Suprapubic skin (tissue), 4 donors: ENCODE data around the gene ENDOU. TPM values are rescaled to one million over a fixed set of nuclear protein-coding genes. Genes with fewer than 3 reads are reported as not detected.
A peak's percentile ranks its signal among the peaks of the same experiment; 100 is the strongest.

Source experiments
- DNase-seq, 2 donors: peaks; one replicate each; pipeline ENCODE4 v3.0.0-alpha.2; 2019; ENCODE audit warnings: low spot score in 2 of 2
- H3K27ac ChIP-seq: fragments of 200-600 bp; sonication (generic); one replicate; pipeline ENCODE4 v1.5.1; 2019
- H3K27me3 ChIP-seq: fragments of 200-600 bp; sonication (generic); one replicate; pipeline ENCODE4 v1.5.1; 2019
- H3K36me3 ChIP-seq: fragments of 200-600 bp; sonication (generic); one replicate; pipeline ENCODE4 v1.5.1; 2019
- H3K4me1 ChIP-seq: fragments of 200-600 bp; sonication (generic); one replicate; pipeline ENCODE4 v1.5.1; 2019
- H3K4me3 ChIP-seq: fragments of 200-600 bp; sonication (generic); one replicate; pipeline ENCODE4 v1.5.1; 2019; ENCODE audit warnings: mild to moderate bottlenecking
- H3K9me3 ChIP-seq: fragments of 200-600 bp; sonication (generic); one replicate; pipeline ENCODE4 v1.5.1; 2019
- EP300 ChIP-seq: sonication (generic); formaldehyde crosslinking; IDR thresholded peaks from one replicate; pipeline ENCODE4 v1.6.1; 2017; ENCODE audit warnings: antibody characterized with exemption
- POLR2A ChIP-seq, 2 donors: fragments of 450-650 bp; IDR thresholded peaks; one replicate each; pipeline ENCODE4 v1.6.1; 2017; ENCODE audit warnings: antibody characterized with exemption in 2 of 2, mild to moderate bottlenecking in 2 of 2, moderate library complexity in 2 of 2
- POLR2AphosphoS5 ChIP-seq, 3 donors: sonication (generic); formaldehyde crosslinking; IDR thresholded peaks; one replicate each; pipeline ENCODE4 v1.6.1; 2017; ENCODE audit warnings: antibody characterized with exemption in 3 of 3
- WGBS: methylation state at CpG from one replicate; pipeline ENCODE4 v1.1.5; 2018; 5-methylcytosine and 5-hydroxymethylcytosine counted together
- total RNA-seq, 4 donors: library from RNA; depleted of rRNA; stranded (reverse); fragments of >200 nt; gene quantifications; one replicate each; pipeline ENCODE4 v1.1.0, GENCODE V29; 2016
- TF ChIP-seq, protein P1 (sequence below), 2 donors: fragments of 200-600 bp in 1 of 2; fragments of 450-650 bp in 1 of 2; sonication (generic) in 1 of 2; IDR thresholded peaks; one replicate each; pipeline ENCODE4 v1.5.1; 2016 to 2019; ENCODE audit warnings: antibody characterized with exemption in 2 of 2, mild to moderate bottlenecking in 1 of 2, moderate library complexity in 1 of 2

Gene ENDOU
- total RNA-seq, 4 donors from 2014 or later = 3.5 to 36.1 (median 20.8) TPM

DNA sequence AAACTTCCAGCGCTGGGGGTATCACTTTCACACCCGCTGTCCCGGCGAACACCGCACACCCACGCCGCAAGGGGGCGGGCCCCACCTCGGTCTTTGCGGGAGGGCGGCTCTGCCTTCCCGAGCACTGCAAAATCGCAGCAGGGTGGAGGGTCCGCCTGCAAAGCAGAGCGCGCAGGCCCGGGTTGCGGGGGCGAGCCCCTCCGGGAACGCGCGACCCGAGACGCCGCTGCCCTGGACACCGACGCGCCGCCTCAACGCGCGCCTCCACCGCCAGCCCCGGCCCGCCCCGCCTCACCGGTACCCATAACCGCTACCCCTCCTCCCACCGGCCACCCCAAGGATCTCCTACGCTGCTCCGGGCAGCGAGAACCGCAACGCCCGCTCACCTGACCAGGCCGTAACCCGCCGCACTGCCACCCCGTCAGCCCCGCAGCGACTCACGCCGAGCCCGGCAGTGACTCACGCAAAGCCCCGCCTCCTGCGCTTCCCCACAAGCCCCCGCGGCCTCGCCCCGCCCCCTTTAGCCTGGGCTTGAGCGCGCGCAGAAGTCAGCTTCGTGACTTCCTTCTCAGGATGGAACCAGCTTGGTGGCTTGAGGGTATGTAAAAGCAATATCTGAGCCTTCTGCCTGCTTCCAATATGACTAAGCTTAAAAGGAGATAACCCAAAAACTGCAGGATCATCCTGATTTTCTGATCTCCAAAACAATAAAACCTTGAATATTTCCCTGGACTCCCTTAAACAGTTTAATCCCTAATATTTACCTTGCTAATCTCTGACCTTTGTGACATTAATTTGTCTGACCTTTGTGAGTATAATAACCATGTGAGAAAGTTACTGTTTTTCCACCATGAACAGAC is 19.5 kb downstream of the ENDOU start, which contains the start of gene RPAP3:
Gene RPAP3 (minus strand): TSS at position 465 of the 860 bp plus-strand sequence. CDS start 3,190 bp downstream, outside the sequence.
- peak in 2 of 3 donors; percentile 61 to 63 for TF ChIP-seq POLR2AphosphoS5 (IDR thresholded peaks at IDR 0.05)
- TF ChIP-seq EP300 = no peak
- TF ChIP-seq, protein P1, sequence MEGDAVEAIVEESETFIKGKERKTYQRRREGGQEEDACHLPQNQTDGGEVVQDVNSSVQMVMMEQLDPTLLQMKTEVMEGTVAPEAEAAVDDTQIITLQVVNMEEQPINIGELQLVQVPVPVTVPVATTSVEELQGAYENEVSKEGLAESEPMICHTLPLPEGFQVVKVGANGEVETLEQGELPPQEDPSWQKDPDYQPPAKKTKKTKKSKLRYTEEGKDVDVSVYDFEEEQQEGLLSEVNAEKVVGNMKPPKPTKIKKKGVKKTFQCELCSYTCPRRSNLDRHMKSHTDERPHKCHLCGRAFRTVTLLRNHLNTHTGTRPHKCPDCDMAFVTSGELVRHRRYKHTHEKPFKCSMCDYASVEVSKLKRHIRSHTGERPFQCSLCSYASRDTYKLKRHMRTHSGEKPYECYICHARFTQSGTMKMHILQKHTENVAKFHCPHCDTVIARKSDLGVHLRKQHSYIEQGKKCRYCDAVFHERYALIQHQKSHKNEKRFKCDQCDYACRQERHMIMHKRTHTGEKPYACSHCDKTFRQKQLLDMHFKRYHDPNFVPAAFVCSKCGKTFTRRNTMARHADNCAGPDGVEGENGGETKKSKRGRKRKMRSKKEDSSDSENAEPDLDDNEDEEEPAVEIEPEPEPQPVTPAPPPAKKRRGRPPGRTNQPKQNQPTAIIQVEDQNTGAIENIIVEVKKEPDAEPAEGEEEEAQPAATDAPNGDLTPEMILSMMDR (IDR thresholded peaks at IDR 0.05) = peak; percentile 14 to 69
- peak in 1 of 2 donors; percentile 54 for TF ChIP-seq POLR2A (IDR thresholded peaks at IDR 0.05)
- H3K4me3 ChIP-seq = peak within 1 kb of the TSS; percentile 100
- peaks cover under 1% of the 10 kb centered on the region for H3K36me3 ChIP-seq
- DNase-seq = peak; percentile 98 to 99
- H3K27ac ChIP-seq = peak within 1 kb of the TSS; percentile 95
- H3K4me1 ChIP-seq = peaks cover 25% of the 10 kb centered on the region
- 0% methylated on average over 28 of the region's 66 CpGs for WGBS
- no peaks in the 10 kb centered on the region for H3K27me3 ChIP-seq
- no peaks in the 10 kb centered on the region for H3K9me3 ChIP-seq

DNA sequence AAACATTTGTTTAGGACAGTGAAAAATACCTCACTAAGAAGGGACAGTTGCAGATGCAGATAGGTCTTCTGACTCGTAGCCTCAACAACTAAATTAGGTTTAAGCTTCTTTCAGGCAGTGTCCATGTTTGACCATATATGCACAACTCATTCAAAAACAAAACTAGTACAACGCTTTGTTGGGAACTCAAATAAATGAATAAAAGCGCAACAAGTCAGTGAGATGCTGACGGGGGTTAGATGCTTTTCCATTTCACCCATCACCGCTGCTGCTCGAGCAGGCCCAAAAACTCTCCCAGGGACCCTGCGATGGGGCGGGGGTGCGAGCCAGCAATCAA is 20.1 kb downstream of the ENDOU start:
- Histone ChIP-seq H3K9me3 (no peaks in the 10 kb centered on the region), H3K4me1 (peaks cover 25% of the 10 kb centered on the region), H3K4me3 (peak overlapping the region; percentile 100), H3K27ac (peak overlapping the region; percentile 95), H3K27me3 (no peaks in the 10 kb centered on the region), H3K36me3 (peaks cover 7% of the 10 kb centered on the region)
- DNase-seq = no peak
- WGBS = 1% methylated on average over 9 of the region's 9 CpGs
- TF ChIP-seq, protein P1 (IDR thresholded peaks at IDR 0.05) = no peak

DNA sequence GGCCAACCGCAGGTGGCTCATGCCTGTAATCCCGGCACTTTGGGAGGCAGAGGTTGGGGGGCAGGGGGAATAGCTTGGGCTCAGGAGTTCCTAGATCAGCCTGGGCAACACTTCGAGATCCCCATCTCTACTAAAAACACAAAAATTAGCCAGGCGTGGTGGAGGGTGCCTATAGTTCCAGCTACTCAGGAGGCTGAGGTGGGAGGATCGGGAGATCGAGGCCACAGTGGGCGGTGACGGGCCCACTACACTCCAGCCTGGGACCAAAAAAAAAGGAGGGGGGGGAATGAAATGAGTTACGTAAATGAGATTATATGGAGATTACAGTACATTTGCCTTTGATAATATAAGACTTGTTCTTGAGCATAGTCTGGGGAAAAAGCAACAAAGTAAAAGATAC is 20.6 kb downstream of the ENDOU start:
- TF ChIP-seq POLR2AphosphoS5 (IDR thresholded peaks at IDR 0.05) (no peak), POLR2A (IDR thresholded peaks at IDR 0.05) (no peak), EP300 (no peak)
- TF ChIP-seq, protein P1 (IDR thresholded peaks at IDR 0.05) = no peak
- Histone ChIP-seq H3K9me3 (no peaks in the 10 kb centered on the region), H3K27me3 (no peaks in the 10 kb centered on the region), H3K36me3 (peaks cover 10% of the 10 kb centered on the region), H3K4me1 (peaks cover 25% of the 10 kb centered on the region), H3K4me3 (peak overlapping the region; percentile 100), H3K27ac (no peak overlapping the region)
- WGBS = 89% methylated on average over 9 of the region's 9 CpGs
- no peak for DNase-seq

DNA sequence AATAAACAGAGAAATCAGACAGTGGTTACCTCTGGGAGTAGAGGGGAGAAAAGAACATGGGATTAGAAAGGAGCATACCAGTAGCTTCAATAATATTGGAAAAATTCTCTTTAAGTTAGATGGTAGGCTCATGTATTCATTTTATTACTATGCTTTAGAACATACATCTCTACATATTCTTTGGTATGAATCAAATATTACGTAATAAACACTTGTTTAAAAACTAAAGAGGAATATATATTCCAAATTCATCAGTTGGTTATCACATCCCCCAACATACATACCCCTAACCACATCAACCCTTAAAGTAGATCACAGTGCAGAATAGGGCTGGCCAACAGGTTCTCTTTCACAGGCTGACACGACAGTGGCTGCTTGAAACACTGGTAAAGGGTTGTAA is 25.0 kb downstream of the ENDOU start:
- TF ChIP-seq EP300 (no peak), POLR2AphosphoS5 (IDR thresholded peaks at IDR 0.05) (no peak), POLR2A (IDR thresholded peaks at IDR 0.05) (no peak)
- TF ChIP-seq, protein P1 (IDR thresholded peaks at IDR 0.05) = no peak
- 95% methylated on average over 2 of the region's 2 CpGs for WGBS
- Histone ChIP-seq H3K36me3 (peaks cover 35% of the 10 kb centered on the region), H3K4me3 (no peak overlapping the region), H3K27ac (no peak overlapping the region), H3K9me3 (no peaks in the 10 kb centered on the region), H3K4me1 (peaks cover 9% of the 10 kb centered on the region), H3K27me3 (no peaks in the 10 kb centered on the region)
- no peak for DNase-seq

DNA sequence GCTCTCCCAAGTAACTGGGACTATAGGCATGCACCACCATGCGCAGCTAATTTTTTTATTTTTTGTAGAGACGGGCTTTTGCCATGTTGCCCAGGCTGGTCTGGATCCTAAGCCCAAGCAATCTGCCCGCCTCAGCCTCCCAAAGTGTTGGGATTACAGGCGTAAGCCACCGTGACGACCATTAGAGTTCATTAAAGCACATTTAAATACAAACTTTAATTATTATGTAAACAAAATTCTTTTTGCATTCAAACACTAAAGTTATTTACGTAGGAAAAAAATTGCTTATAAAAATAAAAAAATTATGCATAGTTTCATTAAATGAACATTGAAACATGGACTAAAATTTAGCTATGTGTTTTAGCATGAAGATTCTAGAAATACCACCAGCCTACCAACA is 26.7 kb downstream of the ENDOU start:
- DNase-seq = no peak
- peaks cover 40% of the 10 kb centered on the region for H3K36me3 ChIP-seq
- H3K27ac ChIP-seq = no peak overlapping the region
- 97% methylated on average over 7 of the region's 7 CpGs for WGBS
- H3K4me3 ChIP-seq = no peak overlapping the region
- H3K4me1 ChIP-seq = no peaks in the 10 kb centered on the region
- TF ChIP-seq POLR2A (IDR thresholded peaks at IDR 0.05) (no peak), POLR2AphosphoS5 (IDR thresholded peaks at IDR 0.05) (no peak), EP300 (no peak)
- TF ChIP-seq, protein P1 (IDR thresholded peaks at IDR 0.05) = no peak
- no peaks in the 10 kb centered on the region for H3K9me3 ChIP-seq
- no peaks in the 10 kb centered on the region for H3K27me3 ChIP-seq
